Natural killer cell (primary cell): Measurements from ENCODE around the gene TMEM108. TPM values are rescaled to one million over a fixed set of nuclear protein-coding genes. Genes with fewer than 3 reads are reported as not detected.

Source experiments
- ATAC-seq, 3 donors: fragments of 150-1000 bp in 2 of 3; fragments of 200-7000 bp in 1 of 3; cut with Tn5 transposase; 1 replicate in 1 of 3; 2 replicates in 2 of 3; pipeline ENCODE4 v1.10.0; 2021; ENCODE audit warnings: mild to moderate bottlenecking in 2 of 3, moderate library complexity in 2 of 3
- DNase-seq, 2 donors: peaks; one replicate each; pipeline versions ENCODE4 v3.0.0 to v3.0.0-alpha.2; 2013 to 2021; ENCODE audit warnings: mixed read lengths in 1 of 2
- H3K27ac ChIP-seq: one replicate; pipeline ENCODE4 v1.5.1; 2013; ENCODE audit warnings: mild to moderate bottlenecking, low read length
- H3K27me3 ChIP-seq: one replicate; pipeline ENCODE4 v1.6.1; 2013; ENCODE audit warnings: low read length; ENCODE audit not compliant: control insufficient read depth, insufficient read depth
- H3K36me3 ChIP-seq: one replicate; pipeline ENCODE4 v1.6.1; 2013; ENCODE audit warnings: low read length; ENCODE audit not compliant: control insufficient read depth, insufficient read depth
- H3K4me1 ChIP-seq: one replicate; pipeline ENCODE4 v1.6.1; 2013; ENCODE audit warnings: low read length; ENCODE audit not compliant: control insufficient read depth, insufficient read depth
- H3K4me3 ChIP-seq: one replicate; pipeline ENCODE4 v1.5.1; 2013; ENCODE audit warnings: low read length
- H3K9me3 ChIP-seq: one replicate; pipeline ENCODE4 v1.6.1; 2013; ENCODE audit warnings: low read length; ENCODE audit not compliant: control insufficient read depth, insufficient read depth
- H3K27ac Mint-ChIP-seq, 2 donors: one replicate each; pipeline ENCODE4 v1.8.0; 2022; ENCODE audit warnings: mild to moderate bottlenecking in 2 of 2, mixed read lengths in 2 of 2, moderate library complexity in 1 of 2
- H3K27me3 Mint-ChIP-seq, 2 donors: one replicate each; pipeline ENCODE4 v1.8.0; 2022; ENCODE audit warnings: low read depth in 2 of 2, mixed read lengths in 2 of 2
- H3K36me3 Mint-ChIP-seq: one replicate; pipeline ENCODE4 v1.8.0; 2022; ENCODE audit warnings: mixed read lengths
- H3K4me1 Mint-ChIP-seq, 2 donors: one replicate each; pipeline ENCODE4 v1.8.0; 2022; ENCODE audit warnings: mixed read lengths in 2 of 2
- H3K4me3 Mint-ChIP-seq: one replicate; pipeline ENCODE4 v1.8.0; 2022; ENCODE audit warnings: mild to moderate bottlenecking, moderate library complexity, mixed read lengths
- H3K9me3 Mint-ChIP-seq, 2 donors: one replicate each; pipeline ENCODE4 v1.8.0; 2022; ENCODE audit warnings: mixed read lengths in 2 of 2
- CTCF ChIP-seq: fragments of 200-600 bp; IDR thresholded peaks from one replicate; pipeline ENCODE4 v1.8.0; 2022; ENCODE audit warnings: antibody characterized with exemption
- WGBS: methylation state at CpG from one replicate; pipeline ENCODE4 v1.1.7; 2013; ENCODE audit warnings: missing lambda C conversion rate; ENCODE audit not compliant: insufficient coverage; 5-methylcytosine and 5-hydroxymethylcytosine counted together
- intact Hi-C: fragments of 100-400 bp; cut with micrococcal nuclease; formaldehyde crosslinking; loops from one replicate; pipeline ENCODE4 v1.14.2; 2022
- total RNA-seq, 4 donors: library from RNA; stranded (reverse); fragments of 120-200 nt in 1 of 4; gene quantifications; one replicate each; pipeline versions ENCODE4 v1.2.3 to v1.2.4, GENCODE V29; 2013 to 2022

TMEM108 gene
- total RNA-seq, 3 donors from 2014 or later (not counting 1 experiment from before 2014, with no cell fraction given): not detected

- no peaks in the 10 kb centered on the region for H3K9me3 Mint-ChIP-seq
These were observed 339.2 kb downstream of the TMEM108 start for GRCh38 chr3:133377396-133377795.

GRCh38 chr3:133379926-133380325 is 341.7 kb downstream of the TMEM108 start:
- H3K9me3 ChIP-seq: no peaks in the 10 kb centered on the region
- H3K4me1 ChIP-seq: no peaks in the 10 kb centered on the region
- no peaks in the 10 kb centered on the region for H3K9me3 Mint-ChIP-seq
- no peak for TF ChIP-seq CTCF
- H3K27ac Mint-ChIP-seq: no peak overlapping the region
- H3K4me1 Mint-ChIP-seq: no peaks in the 10 kb centered on the region
- peaks cover 0 to 3% of the 10 kb centered on the region in 2 donors for H3K27me3 Mint-ChIP-seq
- no peak overlapping the region for H3K4me3 Mint-ChIP-seq
- intact Hi-C loops: no loop called here
- no peak overlapping the region for H3K27ac ChIP-seq
- no peak overlapping the region for H3K4me3 ChIP-seq
- DNase-seq (no peak), ATAC-seq (no peak)
- H3K27me3 ChIP-seq: no peaks in the 10 kb centered on the region
- 89% methylated on average over 19 of the region's 19 CpGs for WGBS
- H3K36me3 Mint-ChIP-seq: no peaks in the 10 kb centered on the region
- H3K36me3 ChIP-seq: no peaks in the 10 kb centered on the region

More at GRCh38 chr3:133377396-133377795, 339.2 kb downstream of the TMEM108 start:
- no peak overlapping the region for H3K4me3 Mint-ChIP-seq
- intact Hi-C loops: no loop called here
- no peaks in the 10 kb centered on the region for H3K36me3 Mint-ChIP-seq
- H3K27ac ChIP-seq: no peak overlapping the region
- WGBS: 74% methylated on average over 3 of the region's 3 CpGs
- no peak overlapping the region for H3K27ac Mint-ChIP-seq
- ATAC-seq (no peak), DNase-seq (no peak)
- no peaks in the 10 kb centered on the region for H3K9me3 ChIP-seq
- TF ChIP-seq CTCF: no peak
- H3K27me3 ChIP-seq: no peaks in the 10 kb centered on the region
- H3K4me1 ChIP-seq: no peaks in the 10 kb centered on the region
- H3K4me3 ChIP-seq: no peak overlapping the region
- no peaks in the 10 kb centered on the region for H3K36me3 ChIP-seq
- H3K4me1 Mint-ChIP-seq: no peaks in the 10 kb centered on the region
- peaks cover 0 to 3% of the 10 kb centered on the region in 2 donors for H3K27me3 Mint-ChIP-seq

DNA sequence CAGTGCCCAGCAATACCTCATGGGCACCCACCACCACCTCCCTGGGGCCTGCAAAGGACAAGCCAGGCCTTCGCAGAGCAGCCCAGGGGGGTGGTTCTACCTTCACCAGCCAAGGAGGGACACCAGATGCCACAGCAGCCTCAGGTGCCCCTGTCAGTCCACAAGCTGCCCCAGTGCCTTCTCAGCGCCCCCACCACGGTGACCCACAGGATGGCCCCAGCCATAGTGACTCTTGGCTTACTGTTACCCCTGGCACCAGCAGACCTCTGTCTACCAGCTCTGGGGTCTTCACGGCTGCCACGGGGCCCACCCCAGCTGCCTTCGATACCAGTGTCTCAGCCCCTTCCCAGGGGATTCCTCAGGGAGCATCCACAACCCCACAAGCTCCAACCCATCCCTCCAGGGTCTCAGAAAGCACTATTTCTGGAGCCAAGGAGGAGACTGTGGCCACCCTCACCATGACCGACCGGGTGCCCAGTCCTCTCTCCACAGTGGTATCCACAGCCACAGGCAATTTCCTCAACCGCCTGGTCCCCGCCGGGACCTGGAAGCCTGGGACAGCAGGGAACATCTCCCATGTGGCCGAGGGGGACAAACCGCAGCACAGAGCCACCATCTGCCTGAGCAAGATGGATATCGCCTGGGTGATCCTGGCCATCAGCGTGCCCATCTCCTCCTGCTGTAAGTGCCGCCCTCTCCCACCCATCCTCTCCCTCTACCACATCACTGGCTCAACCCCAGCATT is 342.5 kb downstream of the TMEM108 start:
- H3K27ac Mint-ChIP-seq: no peak overlapping the region
- intact Hi-C loops: no loop called here
- no peak for DNase-seq
- Histone ChIP-seq H3K27me3 (no peaks in the 10 kb centered on the region), H3K4me3 (no peak overlapping the region), H3K27ac (no peak overlapping the region), H3K36me3 (no peaks in the 10 kb centered on the region), H3K4me1 (no peaks in the 10 kb centered on the region), H3K9me3 (no peaks in the 10 kb centered on the region)
- H3K4me1 Mint-ChIP-seq: no peaks in the 10 kb centered on the region
- ATAC-seq: no peak
- WGBS: 89% methylated on average over 16 of the region's 16 CpGs
- no peaks in the 10 kb centered on the region for H3K9me3 Mint-ChIP-seq
- H3K4me3 Mint-ChIP-seq: no peak overlapping the region
- no peak for TF ChIP-seq CTCF
- H3K27me3 Mint-ChIP-seq: peaks cover 0 to 3% of the 10 kb centered on the region in 2 donors
- no peaks in the 10 kb centered on the region for H3K36me3 Mint-ChIP-seq
